Osteoblast (primary cell): Measurements from ENCODE around the gene IRX3. TPM values are rescaled to one million over a fixed set of nuclear protein-coding genes. Genes with fewer than 3 reads are reported as not detected.

Source experiments
- DNase-seq: peaks from one replicate; pipeline ENCODE4 v3.0.0; 2011; ENCODE audit warnings: low spot score, mixed read lengths; ENCODE audit not compliant: insufficient read length; ENCODE audit errors: missing footprints
- H2AFZ ChIP-seq: 2 replicates; pipeline ENCODE4 v1.6.0; 2011; ENCODE audit warnings: mild to moderate bottlenecking, low read length
- H3K27ac ChIP-seq: 2 replicates; pipeline ENCODE4 v1.5.1; 2011; ENCODE audit warnings: mild to moderate bottlenecking, low read depth, low read length, moderate library complexity
- H3K27me3 ChIP-seq: 2 replicates; pipeline ENCODE4 v1.6.0; 2012; ENCODE audit warnings: mild to moderate bottlenecking, control low read depth, inconsistent platforms, low read length, moderate library complexity; ENCODE audit not compliant: insufficient read depth
- H3K36me3 ChIP-seq: 2 replicates; pipeline ENCODE4 v1.5.1; 2011; ENCODE audit warnings: mild to moderate bottlenecking, low read length, control low read depth, moderate library complexity; ENCODE audit not compliant: insufficient read depth
- H3K4me1 ChIP-seq: 2 replicates; pipeline ENCODE4 v1.5.1; 2011; ENCODE audit warnings: mild to moderate bottlenecking, low read length, control low read depth, moderate library complexity; ENCODE audit not compliant: insufficient read depth
- H3K4me2 ChIP-seq: 2 replicates; pipeline ENCODE4 v1.6.0; 2011; ENCODE audit warnings: mild to moderate bottlenecking, low read length; ENCODE audit not compliant: insufficient read depth
- H3K4me3 ChIP-seq: fragments of 200-600 bp; sonication (generic); 3 replicates; pipeline ENCODE4 v1.5.1; 2012; ENCODE audit warnings: mild to moderate bottlenecking, low read length, inconsistent platforms; ENCODE audit not compliant: insufficient read depth
- H3K79me2 ChIP-seq: 2 replicates; pipeline ENCODE4 v1.6.0; 2012; ENCODE audit warnings: mild to moderate bottlenecking, low read length, control low read depth, inconsistent platforms; ENCODE audit not compliant: insufficient read depth
- H3K9me3 ChIP-seq: 2 replicates; pipeline ENCODE4 v1.5.1; 2011; ENCODE audit warnings: low read depth, low read length, control low read depth
- H4K20me1 ChIP-seq: 2 replicates; pipeline ENCODE4 v1.6.0; 2012; ENCODE audit warnings: mild to moderate bottlenecking, low read length, control low read depth; ENCODE audit not compliant: insufficient read depth
- CTCF ChIP-seq: IDR thresholded peaks from 2 replicates; pipeline ENCODE4 v1.5.1; 2011; ENCODE audit warnings: mild to moderate bottlenecking, low read depth, low read length, moderate library complexity; ENCODE audit errors: extremely low read depth
- total RNA-seq: library from RNA; depleted of rRNA; stranded (reverse); fragments of >200 nt; gene quantifications from 2 replicates; pipeline ENCODE4 v1.2.3, GENCODE V29; 2012

The IRX3 gene
- total RNA-seq, 1 donor: 71.7 TPM

DNA sequence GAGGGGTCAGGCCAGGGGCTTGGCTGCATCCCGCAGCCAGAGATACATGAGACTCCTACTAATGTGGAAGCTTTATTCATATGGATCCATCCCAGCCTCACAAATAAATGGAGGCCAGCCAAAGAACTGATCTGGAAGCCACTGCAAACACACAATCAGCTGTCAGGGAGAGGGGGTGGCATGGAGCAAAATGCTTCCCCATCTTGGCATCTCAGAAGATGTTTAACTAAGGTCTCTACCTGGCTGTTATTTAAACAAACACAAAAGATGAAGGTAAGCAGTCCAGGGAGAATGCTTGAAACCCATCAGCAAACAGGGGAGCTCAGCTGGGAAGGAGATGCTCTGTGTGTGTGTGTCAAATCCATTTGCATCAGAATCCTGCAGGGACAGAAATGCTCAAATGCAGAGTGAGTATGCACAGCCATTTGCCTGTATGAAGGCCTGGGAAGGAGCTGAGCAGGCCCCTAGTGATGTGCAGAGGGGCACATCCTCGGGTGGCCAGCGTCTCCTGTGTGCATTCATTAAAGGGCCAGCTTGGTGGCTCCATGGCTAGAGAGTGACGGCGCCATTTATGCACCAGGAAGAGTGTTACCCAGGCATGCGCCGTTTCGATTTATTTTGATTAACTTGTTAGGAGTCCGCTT, 34.2 kb upstream of the IRX3 start:
- Histone ChIP-seq H3K36me3 (no peaks in the 10 kb centered on the region), H3K4me3 (no peak overlapping the region), H4K20me1 (no peaks in the 10 kb centered on the region), H3K4me1 (peaks cover 5% of the 10 kb centered on the region), H3K9me3 (peaks cover 2% of the 10 kb centered on the region), H3K27ac (no peak overlapping the region), H3K79me2 (no peaks in the 10 kb centered on the region), H2AFZ (no peak overlapping the region), H3K27me3 (no peaks in the 10 kb centered on the region), H3K4me2 (no peak overlapping the region)
- TF ChIP-seq CTCF: no peak
- no peak for DNase-seq

- Histone ChIP-seq H3K4me2 (no peak overlapping the region), H3K27me3 (no peaks in the 10 kb centered on the region), H3K36me3 (no peaks in the 10 kb centered on the region), H3K79me2 (no peaks in the 10 kb centered on the region), H2AFZ (no peak overlapping the region), H3K4me3 (no peak overlapping the region), H3K4me1 (peaks cover 4% of the 10 kb centered on the region), H4K20me1 (no peaks in the 10 kb centered on the region), H3K27ac (no peak overlapping the region), H3K9me3 (peaks cover 2% of the 10 kb centered on the region)
- TF ChIP-seq CTCF: no peak
- peak; percentile 89 for DNase-seq
Measured at GRCh38 chr16:54318941-54319340, 32.4 kb upstream of the IRX3 start.

GRCh38 chr16:54317101-54317611, 30.6 kb upstream of the IRX3 start:
- Histone ChIP-seq H2AFZ (no peak overlapping the region), H3K27me3 (no peaks in the 10 kb centered on the region), H3K36me3 (no peaks in the 10 kb centered on the region), H3K79me2 (no peaks in the 10 kb centered on the region), H3K4me3 (no peak overlapping the region), H3K4me2 (no peak overlapping the region), H3K27ac (no peak overlapping the region), H4K20me1 (no peaks in the 10 kb centered on the region), H3K9me3 (peaks cover 2% of the 10 kb centered on the region), H3K4me1 (peaks cover 4% of the 10 kb centered on the region)
- no peak for TF ChIP-seq CTCF
- DNase-seq: no peak

DNA sequence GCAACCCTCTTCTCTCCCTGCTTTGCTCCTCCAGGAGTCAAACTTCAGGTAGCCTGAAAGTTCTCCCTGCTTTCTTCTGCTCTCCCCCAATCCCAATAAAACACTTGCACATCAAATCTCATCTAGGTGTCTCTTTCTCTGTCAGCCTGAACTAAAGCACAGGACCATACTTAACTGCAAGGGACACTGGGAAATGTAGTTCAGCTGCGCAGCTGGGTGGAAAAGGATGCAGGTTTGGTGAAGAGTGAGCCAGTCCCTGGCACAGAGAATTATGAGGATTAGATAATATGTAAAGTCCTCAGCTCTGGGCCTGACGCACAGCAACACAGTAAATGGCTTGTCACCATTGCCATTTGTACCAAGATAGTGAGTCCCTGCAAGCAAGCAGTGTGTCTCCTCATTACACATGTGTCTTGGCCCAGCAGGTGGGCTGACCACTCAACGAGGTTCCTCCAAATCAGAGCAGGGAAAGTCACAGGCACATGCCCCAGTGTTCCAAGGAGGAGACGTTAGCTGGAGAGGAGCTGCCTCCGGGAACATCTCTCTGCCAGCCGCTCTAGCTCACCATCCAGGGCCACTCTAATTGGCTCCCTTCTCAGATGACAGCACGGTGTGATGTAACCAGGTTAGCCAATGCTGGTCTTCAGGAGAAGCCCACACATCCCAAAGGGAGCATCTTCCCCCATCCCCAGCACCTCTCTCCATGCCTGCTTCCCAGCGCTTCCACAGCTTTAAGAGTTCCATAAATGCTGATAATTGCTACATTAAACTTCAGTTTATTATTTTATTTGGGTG, 29.7 kb upstream of the IRX3 start:
- Histone ChIP-seq H3K27me3 (no peaks in the 10 kb centered on the region), H2AFZ (no peak overlapping the region), H3K36me3 (no peaks in the 10 kb centered on the region), H3K4me1 (peaks cover 4% of the 10 kb centered on the region), H3K9me3 (peaks cover 2% of the 10 kb centered on the region), H3K4me3 (no peak overlapping the region), H4K20me1 (no peaks in the 10 kb centered on the region), H3K79me2 (no peaks in the 10 kb centered on the region), H3K4me2 (no peak overlapping the region), H3K27ac (no peak overlapping the region)
- no peak for DNase-seq
- TF ChIP-seq CTCF: no peak
